Tibial nerve (tissue), 4 donors: Measurements from ENCODE around the gene SPTSSB.

Experiments
- CTCF ChIP-seq, 5 experiments: fragments of 200-600 bp in 3 of 5; fragments of 450-650 bp in 2 of 5; sonication (generic) in 3 of 5; IDR thresholded peaks; one replicate each; pipeline ENCODE4 v1.5.1; 2016 to 2019; ENCODE audit warnings: antibody characterized with exemption in 5 of 5, mild to moderate bottlenecking in 3 of 5, moderate library complexity in 2 of 5
- EP300 ChIP-seq, 2 donors: sonication (generic); formaldehyde crosslinking; IDR thresholded peaks; one replicate each; pipeline ENCODE4 v1.6.1; 2017; ENCODE audit warnings: antibody characterized with exemption in 2 of 2, mild to moderate bottlenecking in 1 of 2
- POLR2A ChIP-seq, 2 donors: fragments of 450-650 bp; IDR thresholded peaks; one replicate each; pipeline ENCODE4 v1.6.1; 2017; ENCODE audit warnings: antibody characterized with exemption in 2 of 2, mild to moderate bottlenecking in 2 of 2, moderate library complexity in 2 of 2

- TF ChIP-seq EP300 (IDR thresholded peaks at IDR 0.05) (no peak), CTCF (IDR thresholded peaks at IDR 0.05) (no peak), POLR2A (IDR thresholded peaks at IDR 0.05) (no peak)
Measured at GRCh38 chr3:161310649-161311423, 60.5 kb downstream of the SPTSSB start.
